GM12864 (cell line): Measurements from ENCODE around the gene BMF.

Experiments used
- DNase-seq: peaks from one replicate; pipeline ENCODE4 v3.0.0-alpha.2; 2011; ENCODE audit warnings: low read depth
- H3K4me3 ChIP-seq: 2 replicates; pipeline ENCODE4 v1.5.1; 2011; ENCODE audit warnings: mild to moderate bottlenecking, low read depth, low read length, control low read depth
- TF ChIP-seq, protein P1 (sequence below): IDR thresholded peaks from 2 replicates; pipeline ENCODE4 v1.5.1; 2011; ENCODE audit warnings: low read depth, mild to moderate bottlenecking, moderate library complexity, low read length, control low read depth, inconsistent platforms; ENCODE audit errors: missing control alignments

Gene BMF

DNA sequence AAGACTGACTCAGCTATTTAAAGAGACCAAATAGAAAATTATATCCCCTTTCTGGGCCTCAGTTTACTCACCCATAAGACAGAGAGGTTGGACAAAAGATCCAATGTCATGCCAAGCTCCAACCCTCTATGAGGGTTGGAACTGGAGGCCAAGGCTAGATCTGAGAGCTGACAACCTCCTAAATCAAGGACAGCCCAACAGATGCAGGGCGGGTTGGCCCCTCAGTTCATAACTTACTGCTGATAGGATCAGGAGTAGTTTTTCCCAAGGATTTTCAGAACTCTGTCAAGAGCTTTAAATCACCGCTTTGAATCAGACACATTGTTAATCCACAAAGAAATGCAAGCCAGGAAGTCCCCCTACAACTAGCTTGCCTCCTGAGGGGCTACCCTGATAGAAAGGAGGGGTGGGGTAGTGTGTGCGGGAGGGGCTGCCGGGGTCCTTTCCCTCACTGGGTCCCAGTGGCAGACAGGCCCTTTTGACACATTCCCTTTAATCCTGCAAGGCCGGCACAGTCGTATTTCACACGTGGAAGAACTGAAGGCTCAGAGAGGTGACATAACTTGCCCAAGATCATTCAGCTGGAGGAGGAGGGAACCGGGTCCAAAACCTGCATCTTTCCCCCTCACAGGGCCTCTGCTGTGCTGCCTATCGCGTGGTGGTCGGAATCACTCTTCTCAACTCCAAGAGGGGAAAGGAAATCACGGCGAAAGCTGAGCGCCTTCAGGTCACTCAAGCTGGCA is 21.4 kb downstream of the BMF start:
- TF ChIP-seq, protein P1, sequence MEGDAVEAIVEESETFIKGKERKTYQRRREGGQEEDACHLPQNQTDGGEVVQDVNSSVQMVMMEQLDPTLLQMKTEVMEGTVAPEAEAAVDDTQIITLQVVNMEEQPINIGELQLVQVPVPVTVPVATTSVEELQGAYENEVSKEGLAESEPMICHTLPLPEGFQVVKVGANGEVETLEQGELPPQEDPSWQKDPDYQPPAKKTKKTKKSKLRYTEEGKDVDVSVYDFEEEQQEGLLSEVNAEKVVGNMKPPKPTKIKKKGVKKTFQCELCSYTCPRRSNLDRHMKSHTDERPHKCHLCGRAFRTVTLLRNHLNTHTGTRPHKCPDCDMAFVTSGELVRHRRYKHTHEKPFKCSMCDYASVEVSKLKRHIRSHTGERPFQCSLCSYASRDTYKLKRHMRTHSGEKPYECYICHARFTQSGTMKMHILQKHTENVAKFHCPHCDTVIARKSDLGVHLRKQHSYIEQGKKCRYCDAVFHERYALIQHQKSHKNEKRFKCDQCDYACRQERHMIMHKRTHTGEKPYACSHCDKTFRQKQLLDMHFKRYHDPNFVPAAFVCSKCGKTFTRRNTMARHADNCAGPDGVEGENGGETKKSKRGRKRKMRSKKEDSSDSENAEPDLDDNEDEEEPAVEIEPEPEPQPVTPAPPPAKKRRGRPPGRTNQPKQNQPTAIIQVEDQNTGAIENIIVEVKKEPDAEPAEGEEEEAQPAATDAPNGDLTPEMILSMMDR = no peak
- DNase-seq = no peak
- H3K4me3 ChIP-seq = no peak overlapping the region

DNA sequence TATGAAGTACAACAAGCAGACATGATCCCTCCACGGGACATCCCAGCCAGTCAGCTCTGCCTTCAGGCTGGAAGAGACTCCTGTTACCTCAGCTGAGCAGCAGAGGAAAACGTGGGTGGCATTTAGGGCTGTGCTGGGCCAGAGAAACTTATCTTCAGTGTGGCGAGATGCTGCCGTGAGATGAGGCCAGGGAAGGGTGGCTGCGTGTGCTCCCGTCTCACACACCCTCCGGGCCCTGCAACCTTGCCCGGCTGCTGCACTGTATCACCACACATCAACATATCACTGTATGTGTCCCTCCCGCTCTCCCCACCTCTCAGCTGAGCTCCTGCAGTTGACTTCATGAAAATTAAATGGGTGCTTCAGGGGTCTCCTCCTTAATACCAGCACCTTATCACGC is 23.4 kb downstream of the BMF start:
- TF ChIP-seq, protein P1 = no peak
- DNase-seq = no peak
- no peak overlapping the region for H3K4me3 ChIP-seq

DNA sequence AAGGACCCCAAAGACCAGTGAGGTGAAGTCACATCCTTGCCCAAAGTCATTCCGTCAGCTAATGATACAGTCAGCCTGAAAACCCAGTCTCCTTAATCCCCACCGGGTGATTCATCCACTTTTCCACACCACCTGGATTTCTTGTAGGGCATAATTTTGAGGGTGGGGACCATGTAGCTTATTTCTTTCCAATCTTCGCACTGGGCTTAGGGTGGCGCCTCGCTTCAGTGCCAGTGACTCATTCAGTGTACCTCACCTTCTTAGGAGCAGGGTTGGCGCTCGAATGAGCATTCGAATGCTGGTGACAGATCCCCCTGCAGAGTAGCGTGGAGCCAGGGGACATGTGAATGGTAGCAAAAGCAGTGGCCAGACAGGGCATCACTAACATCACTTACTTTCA is 24.0 kb downstream of the BMF start:
- no peak for DNase-seq
- no peak overlapping the region for H3K4me3 ChIP-seq
- TF ChIP-seq, protein P1 = no peak

DNA sequence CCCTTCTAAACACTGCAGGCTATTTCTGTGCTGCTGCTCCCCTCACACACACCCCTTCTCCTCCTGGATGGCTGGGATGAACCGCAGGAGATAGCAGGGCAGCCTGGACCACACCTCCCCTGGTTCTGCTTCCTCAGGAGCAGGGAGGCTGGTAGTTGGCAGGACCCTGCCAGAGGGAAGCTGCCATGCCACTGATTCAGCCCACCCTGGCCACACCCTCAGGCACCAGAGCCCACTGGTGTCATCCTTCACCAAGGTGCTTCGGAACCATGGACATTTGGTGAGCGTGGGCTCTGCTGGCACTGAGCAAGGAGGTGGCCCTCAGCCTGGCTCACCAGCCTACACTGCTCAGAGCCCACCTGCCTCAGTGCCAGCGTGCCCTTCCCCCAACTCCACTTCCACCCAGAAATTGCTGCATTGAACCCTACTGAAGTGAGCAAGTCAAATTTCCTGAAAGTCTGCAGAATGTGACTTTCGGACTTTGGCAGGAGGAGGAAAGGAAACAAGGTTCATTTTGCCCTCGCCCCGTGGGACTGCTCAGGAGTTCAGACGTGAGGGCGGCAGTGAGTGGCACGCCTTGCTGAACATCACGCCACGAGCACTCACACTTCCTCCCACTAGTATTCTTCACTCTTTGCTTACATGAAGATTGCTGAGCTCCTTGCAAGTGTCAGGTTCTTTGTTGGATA is 26.3 kb downstream of the BMF start:
- TF ChIP-seq, protein P1 = no peak
- no peak for DNase-seq
- H3K4me3 ChIP-seq = no peak overlapping the region

DNA sequence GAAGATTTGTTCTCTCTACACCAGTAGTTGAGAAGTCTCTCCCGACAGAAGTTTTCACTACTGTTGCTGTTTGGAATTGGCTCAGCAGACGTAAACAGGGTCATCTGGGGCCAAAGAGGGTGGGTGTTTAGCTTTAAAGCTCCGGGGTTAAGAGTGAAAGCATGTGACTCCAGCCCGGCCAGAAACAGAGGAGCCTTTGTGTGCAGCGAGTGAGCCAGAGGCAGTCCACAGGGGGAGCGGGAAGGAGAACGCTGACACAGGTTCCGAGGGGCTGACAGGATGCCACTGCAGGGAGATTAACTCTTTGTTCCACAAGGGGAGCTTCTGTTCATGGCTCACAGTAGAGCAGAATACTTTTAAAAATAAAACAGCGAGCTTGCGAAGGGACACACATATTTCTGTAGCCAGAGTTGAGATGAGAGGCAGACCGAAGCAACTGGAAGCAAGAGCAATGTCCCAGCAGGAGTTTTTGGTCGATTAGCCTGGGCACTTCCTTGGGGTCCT is 26.9 kb downstream of the BMF start:
- DNase-seq = no peak
- TF ChIP-seq, protein P1 = no peak
- H3K4me3 ChIP-seq = no peak overlapping the region

DNA sequence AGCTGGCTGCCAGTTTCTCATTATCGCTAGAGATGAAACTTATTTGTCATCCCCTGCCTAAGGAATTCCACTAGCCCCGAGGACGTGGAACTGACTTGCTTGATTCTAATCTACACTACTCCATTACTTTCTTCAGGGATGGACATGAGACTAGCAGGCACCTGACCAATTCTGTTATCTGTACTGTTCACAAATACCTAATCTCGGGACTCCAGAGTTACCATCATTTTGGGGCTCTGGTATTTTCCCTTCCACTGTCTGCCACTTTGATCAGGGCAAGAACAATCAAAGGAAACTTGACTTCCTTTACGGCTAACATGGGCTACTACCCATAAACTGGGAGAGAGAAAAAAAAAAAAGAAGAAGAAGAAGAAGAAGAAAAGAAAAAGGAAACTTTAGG is 27.8 kb downstream of the BMF start:
- TF ChIP-seq, protein P1 = no peak
- DNase-seq = no peak
- no peak overlapping the region for H3K4me3 ChIP-seq
